Lower leg skin (tissue), 4 donors: Measurements from ENCODE around the gene UBR7. TPM values are rescaled to one million over a fixed set of nuclear protein-coding genes. Genes with fewer than 3 reads are reported as not detected.
"Not testable (repeated sequence)": the region's sequence is repeated elsewhere in the genome, so short reads cannot be mapped to it uniquely, and the experiment has no call there.

Experiments used
- DNase-seq, 2 donors: peaks; one replicate each; pipeline ENCODE4 v3.0.0-alpha.2; 2019; ENCODE audit warnings: low spot score in 2 of 2
- H3K4me3 ChIP-seq: fragments of 200-600 bp; sonication (generic); 2 replicates; pipeline ENCODE4 v1.5.1; 2017; ENCODE audit warnings: mild to moderate bottlenecking, low read depth; ENCODE audit not compliant: poor library complexity, severe bottlenecking
- POLR2A ChIP-seq, 2 donors: fragments of 450-650 bp; IDR thresholded peaks; one replicate each; pipeline ENCODE4 v1.6.1; 2016 to 2017; ENCODE audit warnings: antibody characterized with exemption in 2 of 2, mild to moderate bottlenecking in 1 of 2, moderate library complexity in 1 of 2
- WGBS, 2 donors: methylation state at CpG; one replicate each; pipeline ENCODE4 v1.1.5; 2018; 5-methylcytosine and 5-hydroxymethylcytosine counted together
- intact Hi-C: fragments of 100-400 bp; cut with DNase I; formaldehyde crosslinking; loops from one replicate; pipeline ENCODE4 v1.15.0; 2023; ENCODE audit warnings: low total_unique reads
- total RNA-seq, 4 donors: library from RNA; depleted of rRNA; stranded (reverse); fragments of >200 nt; gene quantifications; one replicate each; pipeline ENCODE4 v1.1.0, GENCODE V29; 2016
- TF ChIP-seq, protein P1 (sequence below), 3 donors: fragments of 450-650 bp; IDR thresholded peaks; one replicate each; pipeline ENCODE4 v1.5.1; 2016; ENCODE audit warnings: antibody characterized with exemption in 3 of 3, mild to moderate bottlenecking in 3 of 3, moderate library complexity in 2 of 3

The UBR7 gene
- total RNA-seq, 4 donors from 2014 or later: 20.3 to 36.5 (median 31.1) TPM

DNA sequence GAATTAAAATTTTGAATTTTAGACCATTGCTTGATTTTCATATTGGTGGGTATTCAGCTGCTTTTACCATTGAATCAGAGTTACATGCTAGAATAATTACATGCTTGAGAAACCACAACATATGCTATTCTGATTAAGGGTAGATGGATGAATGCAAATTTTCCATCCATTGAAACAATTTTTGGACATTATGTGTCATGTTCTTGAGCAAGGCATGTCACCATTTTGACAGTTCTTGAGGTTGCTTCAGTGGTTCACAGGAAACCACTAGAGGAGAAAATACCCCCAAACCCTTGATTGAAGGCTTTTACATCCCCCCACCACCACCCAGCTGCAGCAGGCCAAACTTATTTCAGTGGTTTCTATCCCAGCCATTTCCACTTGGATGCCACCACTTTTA, 13.5 kb downstream of the UBR7 start:
- H3K4me3 ChIP-seq: no peak overlapping the region
- DNase-seq: no peak
- intact Hi-C loops: no loop called here
- TF ChIP-seq POLR2A (IDR thresholded peaks at IDR 0.05): no peak
- TF ChIP-seq, protein P1, sequence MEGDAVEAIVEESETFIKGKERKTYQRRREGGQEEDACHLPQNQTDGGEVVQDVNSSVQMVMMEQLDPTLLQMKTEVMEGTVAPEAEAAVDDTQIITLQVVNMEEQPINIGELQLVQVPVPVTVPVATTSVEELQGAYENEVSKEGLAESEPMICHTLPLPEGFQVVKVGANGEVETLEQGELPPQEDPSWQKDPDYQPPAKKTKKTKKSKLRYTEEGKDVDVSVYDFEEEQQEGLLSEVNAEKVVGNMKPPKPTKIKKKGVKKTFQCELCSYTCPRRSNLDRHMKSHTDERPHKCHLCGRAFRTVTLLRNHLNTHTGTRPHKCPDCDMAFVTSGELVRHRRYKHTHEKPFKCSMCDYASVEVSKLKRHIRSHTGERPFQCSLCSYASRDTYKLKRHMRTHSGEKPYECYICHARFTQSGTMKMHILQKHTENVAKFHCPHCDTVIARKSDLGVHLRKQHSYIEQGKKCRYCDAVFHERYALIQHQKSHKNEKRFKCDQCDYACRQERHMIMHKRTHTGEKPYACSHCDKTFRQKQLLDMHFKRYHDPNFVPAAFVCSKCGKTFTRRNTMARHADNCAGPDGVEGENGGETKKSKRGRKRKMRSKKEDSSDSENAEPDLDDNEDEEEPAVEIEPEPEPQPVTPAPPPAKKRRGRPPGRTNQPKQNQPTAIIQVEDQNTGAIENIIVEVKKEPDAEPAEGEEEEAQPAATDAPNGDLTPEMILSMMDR (IDR thresholded peaks at IDR 0.05): no peak

DNA sequence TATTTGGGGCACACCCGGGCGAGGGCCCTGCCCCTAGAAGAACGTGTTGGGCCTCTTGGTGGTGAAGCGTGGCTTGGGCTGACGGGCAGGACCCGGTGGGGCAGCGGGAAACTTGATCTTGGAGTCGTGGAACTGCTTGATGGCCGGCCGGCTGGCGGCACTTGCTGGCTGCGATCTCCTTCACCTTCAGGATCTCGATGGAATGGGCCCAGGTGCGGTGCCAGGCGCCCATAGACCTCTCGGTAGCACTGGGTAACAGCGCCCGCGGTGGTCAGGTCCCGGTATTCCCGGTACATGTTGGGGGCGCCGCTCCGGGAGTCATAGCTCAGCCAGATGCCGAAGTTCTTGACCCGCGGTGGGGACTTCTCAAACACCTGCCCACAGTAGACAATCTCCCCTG, 16.5 kb downstream of the UBR7 start:
- H3K4me3 ChIP-seq: no peak overlapping the region
- TF ChIP-seq POLR2A (IDR thresholded peaks at IDR 0.05): no peak
- TF ChIP-seq, protein P1 (IDR thresholded peaks at IDR 0.05): no peak
- DNase-seq: no peak
- 98% methylated on average over 27 of the region's 27 CpGs for WGBS, 2 donors
- intact Hi-C loops: no loop called here

DNA sequence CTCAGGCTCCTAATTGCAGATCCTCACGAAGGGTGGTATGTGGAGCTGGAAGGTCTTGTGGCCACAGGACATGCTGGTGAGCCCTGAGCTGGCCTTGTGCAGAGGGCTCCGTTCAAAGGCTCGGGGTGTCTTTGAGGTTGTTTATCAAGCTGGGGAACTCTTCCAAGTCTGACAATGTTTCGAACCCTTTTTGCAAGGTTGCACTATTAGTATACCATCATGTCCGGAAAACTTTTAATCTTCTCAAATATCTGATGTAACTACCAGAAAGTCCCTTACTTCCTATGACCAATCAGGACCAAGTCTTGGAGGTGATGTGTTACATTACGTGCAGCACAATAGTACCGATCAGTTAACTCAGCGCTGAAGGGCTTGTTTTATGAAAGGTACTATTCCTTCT, 21.5 kb downstream of the UBR7 start:
- no peak for TF ChIP-seq POLR2A (IDR thresholded peaks at IDR 0.05)
- TF ChIP-seq, protein P1 (IDR thresholded peaks at IDR 0.05): no peak
- 90 to 96% methylated on average over 8 of the region's 8 CpGs for WGBS, 2 donors
- intact Hi-C loops: no loop called here
- H3K4me3 ChIP-seq: no peak overlapping the region
- no peak for DNase-seq

- WGBS, 2 donors: 92 to 94% methylated on average over 16 of the region's 16 CpGs
- no peak for DNase-seq
- intact Hi-C loops: no loop called here
- H3K4me3 ChIP-seq: no peak overlapping the region
- TF ChIP-seq POLR2A (IDR thresholded peaks at IDR 0.05): no peak
- TF ChIP-seq, protein P1 (IDR thresholded peaks at IDR 0.05): no peak
Measured at GRCh38 chr14:93230539-93230938, 23.5 kb downstream of the UBR7 start.

GRCh38 chr14:93231129-93231979, 24.3 kb downstream of the UBR7 start:
- 39 to 53% methylated on average over 39 of the region's 39 CpGs for WGBS, 2 donors
- H3K4me3 ChIP-seq: no peak overlapping the region
- intact Hi-C loops: no loop called here
- DNase-seq: no peak
- TF ChIP-seq, protein P1 (IDR thresholded peaks at IDR 0.05): no peak
- no peak for TF ChIP-seq POLR2A (IDR thresholded peaks at IDR 0.05)

GRCh38 chr14:93232159-93232558, 25.1 kb downstream of the UBR7 start:
- TF ChIP-seq POLR2A (IDR thresholded peaks at IDR 0.05): no peak
- TF ChIP-seq, protein P1 (IDR thresholded peaks at IDR 0.05): no peak
- 76 to 77% methylated on average over 14 to 17 of the region's 17 CpGs for WGBS, 2 donors
- intact Hi-C loops: no loop called here
- H3K4me3 ChIP-seq: no peak overlapping the region
- no peak for DNase-seq

- DNase-seq, H3K4me3 ChIP-seq, intact Hi-C loops: not testable (repeated sequence)
- 91 to 92% methylated on average over 5 of the region's 5 CpGs for WGBS, 2 donors
Measured at GRCh38 chr14:93233078-93233477, 26.0 kb downstream of the UBR7 start.
